Upper lobe of left lung (tissue), 6 donors: ENCODE measurements around the gene ARPC5. TPM values are rescaled to one million over a fixed set of nuclear protein-coding genes. Genes with fewer than 3 reads are reported as not detected.

Source experiments
- ATAC-seq, 2 donors: fragments of 200-7000 bp; cut with Tn5 transposase; one replicate each; pipeline ENCODE4 v1.9.1; 2022; ENCODE audit warnings: mild to moderate bottlenecking in 2 of 2, moderate library complexity in 2 of 2; ENCODE audit not compliant: low FRiP score in 2 of 2
- DNase-seq, 2 donors: peaks; one replicate each; pipeline ENCODE4 v3.0.0-alpha.2; 2019 to 2020
- H3K27ac ChIP-seq, 4 donors: fragments of 200-600 bp; sonication (generic); one replicate each; pipeline ENCODE4 v1.5.1; 2016 to 2019
- H3K27me3 ChIP-seq, 4 donors: fragments of 200-600 bp; sonication (generic); one replicate each; pipeline ENCODE4 v1.5.1; 2017 to 2019
- H3K36me3 ChIP-seq, 4 donors: fragments of 200-600 bp; sonication (generic); one replicate each; pipeline ENCODE4 v1.5.1; 2016 to 2019
- H3K4me1 ChIP-seq, 4 donors: fragments of 200-600 bp; sonication (generic); one replicate each; pipeline ENCODE4 v1.5.1; 2018 to 2019
- H3K4me3 ChIP-seq, 4 donors: fragments of 200-600 bp; sonication (generic); one replicate each; pipeline ENCODE4 v1.5.1; 2017 to 2019; ENCODE audit warnings: mild to moderate bottlenecking in 2 of 4, moderate library complexity in 1 of 4
- H3K9me3 ChIP-seq, 4 donors: fragments of 200-600 bp; sonication (generic); one replicate each; pipeline ENCODE4 v1.5.1; 2018 to 2019
- CTCF ChIP-seq, 6 experiments: fragments of 450-650 bp in 4 of 6; fragments of 200-600 bp in 2 of 6; sonication (generic) in 2 of 6; IDR thresholded peaks; one replicate each; pipeline ENCODE4 v1.5.1; 2016 to 2019; ENCODE audit warnings: antibody characterized with exemption in 6 of 6
- EP300 ChIP-seq, 4 donors: sonication (generic); formaldehyde crosslinking; IDR thresholded peaks; one replicate each; pipeline ENCODE4 v1.5.1; 2017; ENCODE audit warnings: antibody characterized with exemption in 4 of 4, control low read depth in 2 of 4
- POLR2A ChIP-seq, 4 donors: fragments of 450-650 bp; IDR thresholded peaks; one replicate each; pipeline ENCODE4 v1.5.1; 2016 to 2017; ENCODE audit warnings: antibody characterized with exemption in 4 of 4, mild to moderate bottlenecking in 2 of 4
- POLR2AphosphoS5 ChIP-seq, 2 donors: sonication (generic); formaldehyde crosslinking; IDR thresholded peaks; one replicate each; pipeline ENCODE4 v1.5.1; 2017; ENCODE audit warnings: antibody characterized with exemption in 2 of 2
- WGBS, 2 donors: methylation state at CpG; one replicate each; pipeline ENCODE4 v1.1.5; 2017 to 2018; 5-methylcytosine and 5-hydroxymethylcytosine counted together
- total RNA-seq, 6 donors: library from RNA; depleted of rRNA in 4 of 6; stranded (reverse); fragments of >200 nt in 4 of 6; gene quantifications; one replicate each; pipeline versions ENCODE4 v1.1.0 to v1.2.1, GENCODE V29; 2016 to 2021
- donor health status: DM: no; HTN: no; CAD: no; lungs with moderate emphysema.
- donor health status: DM: no; HTN: yes; CAD: no; lungs with severe emphysema.

The ARPC5 gene
- total RNA-seq, 6 donors from 2014 or later = 28.3 to 193 (median 109) TPM

- Histone ChIP-seq H3K4me1 (peaks cover 0 to 11% (median 4%) of the 10 kb centered on the region in 4 donors), H3K27ac (no peak overlapping the region), H3K27me3 (no peaks in the 10 kb centered on the region), H3K9me3 (no peaks in the 10 kb centered on the region), H3K4me3 (no peak overlapping the region), H3K36me3 (peaks cover 0 to 7% (median 2%) of the 10 kb centered on the region in 4 donors)
- no peak for TF ChIP-seq POLR2AphosphoS5 (IDR thresholded peaks at IDR 0.05)
- no peak for TF ChIP-seq CTCF (IDR thresholded peaks at IDR 0.05)
- no peak for TF ChIP-seq POLR2A (IDR thresholded peaks at IDR 0.05)
- no peak for TF ChIP-seq EP300 (IDR thresholded peaks at IDR 0.05)
- no peak for DNase-seq
- ATAC-seq = no peak
- 67 to 100% methylated on average over 1 of the region's 1 CpG for WGBS, 2 donors
Observed at GRCh38 chr1:183572721-183573120, 62.9 kb downstream of the ARPC5 start.

DNA sequence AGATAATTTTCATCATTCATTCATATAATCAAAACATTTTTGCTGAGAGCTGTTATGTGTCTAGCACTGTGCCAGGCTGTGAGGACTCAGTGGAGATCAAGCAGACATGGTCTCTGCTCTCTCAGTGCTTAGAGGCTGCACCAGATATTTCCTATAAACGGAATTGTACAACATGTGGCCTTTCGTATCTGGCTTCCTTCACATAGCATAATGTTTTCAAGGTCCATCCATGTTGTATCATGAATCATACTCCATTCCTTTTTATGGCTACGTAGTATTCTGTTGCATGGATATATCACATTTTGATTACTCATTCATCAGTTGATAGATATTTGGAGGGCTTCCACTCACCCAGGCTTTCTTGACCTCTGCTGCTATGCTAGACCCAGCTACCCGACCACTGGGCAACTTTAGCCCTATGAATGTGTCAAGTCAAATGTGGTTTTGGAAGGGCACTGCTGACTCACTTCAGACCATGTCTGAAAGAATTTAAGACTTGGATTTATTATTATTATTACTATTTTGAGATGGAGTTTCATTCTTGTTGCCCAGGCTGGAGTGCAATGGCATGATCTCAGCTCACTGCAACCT is 63.8 kb downstream of the ARPC5 start:
- H3K36me3 ChIP-seq = peaks cover 0 to 4% (median 2%) of the 10 kb centered on the region in 4 donors
- no peak overlapping the region for H3K4me3 ChIP-seq
- DNase-seq (no peak), ATAC-seq (no peak)
- WGBS, 2 donors = 77 to 90% methylated on average over 4 of the region's 4 CpGs
- H3K27ac ChIP-seq = no peak overlapping the region
- H3K9me3 ChIP-seq = no peaks in the 10 kb centered on the region
- TF ChIP-seq POLR2A (IDR thresholded peaks at IDR 0.05) (no peak), CTCF (IDR thresholded peaks at IDR 0.05) (no peak), EP300 (IDR thresholded peaks at IDR 0.05) (no peak), POLR2AphosphoS5 (IDR thresholded peaks at IDR 0.05) (no peak)
- no peaks in the 10 kb centered on the region for H3K27me3 ChIP-seq
- H3K4me1 ChIP-seq = peaks cover 0 to 14% (median 8%) of the 10 kb centered on the region in 4 donors

Other genes with a start within 250 kb of the ARPC5 start
- under 1 TPM in 4 of 6 donors, not detected in 2; 0.13 to 0.72 (median 0.17) TPM for gene NMNAT2, start 217.4 kb downstream of the ARPC5 start, total RNA-seq
- 10 to 100 TPM; 35.6 to 62.4 (median 50.5) TPM for gene SMG7, start 163.3 kb downstream of the ARPC5 start, total RNA-seq
- gene NCF2, start 45.3 kb downstream of the ARPC5 start, total RNA-seq = 100 to 1,000 TPM in 4 of 6 donors, 10 to 100 TPM in 2; 68.5 to 202 (median 143) TPM
- gene APOBEC4, start 17.5 kb upstream of the ARPC5 start, total RNA-seq = 1 to 10 TPM in 3 of 6 donors, under 1 TPM in 3; 0.20 to 5.6 (median 1.9) TPM
- 10 to 100 TPM; 24.1 to 38.9 (median 26.7) TPM for gene RGL1, start 169.3 kb upstream of the ARPC5 start, total RNA-seq